AML-193 (cell line): Measurements from ENCODE around the gene SERINC2.

Experiments used
- DNase-seq, 2 experiments: peaks; one replicate each; lab custom pipeline; 2025; lab: John Stamatoyannopoulos, UW

SERINC2 gene

GRCh38 chr1:31434101-31434871 lies 21.3 kb downstream of the SERINC2 start:
- no peak for DNase-seq

DNA sequence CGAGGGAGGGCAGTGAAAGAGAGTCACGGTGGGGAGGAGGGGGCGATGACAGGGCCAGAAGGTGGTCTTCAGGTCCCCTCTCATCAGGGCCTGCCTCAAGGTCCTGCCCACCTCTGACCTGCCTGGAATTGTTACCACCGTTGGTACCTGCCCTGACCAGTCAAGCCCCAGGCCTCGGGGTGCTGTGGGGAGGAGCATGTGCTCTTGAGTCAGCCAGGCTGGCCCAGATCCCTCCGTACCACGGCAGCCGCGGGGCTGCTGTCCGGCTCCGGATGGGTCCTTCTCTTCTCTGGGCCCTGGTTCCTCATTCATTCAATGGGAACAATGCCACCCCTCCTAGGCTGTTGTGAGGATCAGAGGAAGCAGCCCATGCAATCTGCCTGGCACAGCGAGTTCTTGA lies 22.0 kb downstream of the SERINC2 start:
- no peak for DNase-seq

DNA sequence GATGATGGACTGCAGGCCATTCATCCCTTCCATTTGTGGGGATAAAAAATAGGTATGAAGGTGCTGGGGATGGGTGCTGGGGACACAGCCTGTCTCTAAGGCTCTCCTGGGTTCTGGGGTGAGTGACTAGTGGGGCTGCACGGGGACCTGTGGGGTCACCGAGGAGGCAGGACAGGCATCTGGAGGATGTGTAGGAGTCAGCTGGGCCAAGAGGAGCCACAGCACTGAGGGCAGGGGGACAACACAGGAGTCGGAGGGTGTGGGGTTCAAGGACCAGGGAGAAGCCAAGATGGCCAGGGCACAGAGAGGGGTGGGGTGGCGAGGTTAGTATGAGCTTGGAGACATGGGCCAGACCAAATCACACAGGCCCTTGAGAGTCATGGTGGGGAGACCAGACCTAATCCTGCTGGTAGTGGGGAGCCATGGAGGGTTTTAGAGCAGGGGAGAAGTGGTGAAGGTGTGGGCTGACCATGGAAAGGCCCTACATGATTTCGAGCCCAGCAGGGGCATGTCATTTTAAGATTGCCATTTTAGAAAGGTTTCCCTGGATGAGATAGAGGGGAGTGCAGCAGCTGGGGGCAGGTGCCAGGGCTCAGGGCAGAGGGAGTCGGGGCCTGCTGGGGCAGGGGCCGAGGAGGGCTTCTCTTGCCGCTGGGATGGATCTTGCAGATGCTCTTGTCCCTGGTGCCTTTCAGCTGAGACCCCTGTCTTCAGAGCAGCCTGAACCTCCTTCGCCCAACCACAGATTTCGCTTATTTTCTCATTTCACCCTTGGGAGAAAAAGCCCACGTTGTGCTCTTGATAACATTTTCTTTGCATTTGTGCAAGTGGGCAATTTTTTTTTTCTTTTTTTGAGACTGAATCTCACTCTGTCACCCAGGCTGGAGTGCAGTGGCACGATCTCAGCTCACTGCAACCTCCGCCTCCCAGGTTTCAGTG lies 22.7 kb downstream of the SERINC2 start:
- DNase-seq: no peak

DNA sequence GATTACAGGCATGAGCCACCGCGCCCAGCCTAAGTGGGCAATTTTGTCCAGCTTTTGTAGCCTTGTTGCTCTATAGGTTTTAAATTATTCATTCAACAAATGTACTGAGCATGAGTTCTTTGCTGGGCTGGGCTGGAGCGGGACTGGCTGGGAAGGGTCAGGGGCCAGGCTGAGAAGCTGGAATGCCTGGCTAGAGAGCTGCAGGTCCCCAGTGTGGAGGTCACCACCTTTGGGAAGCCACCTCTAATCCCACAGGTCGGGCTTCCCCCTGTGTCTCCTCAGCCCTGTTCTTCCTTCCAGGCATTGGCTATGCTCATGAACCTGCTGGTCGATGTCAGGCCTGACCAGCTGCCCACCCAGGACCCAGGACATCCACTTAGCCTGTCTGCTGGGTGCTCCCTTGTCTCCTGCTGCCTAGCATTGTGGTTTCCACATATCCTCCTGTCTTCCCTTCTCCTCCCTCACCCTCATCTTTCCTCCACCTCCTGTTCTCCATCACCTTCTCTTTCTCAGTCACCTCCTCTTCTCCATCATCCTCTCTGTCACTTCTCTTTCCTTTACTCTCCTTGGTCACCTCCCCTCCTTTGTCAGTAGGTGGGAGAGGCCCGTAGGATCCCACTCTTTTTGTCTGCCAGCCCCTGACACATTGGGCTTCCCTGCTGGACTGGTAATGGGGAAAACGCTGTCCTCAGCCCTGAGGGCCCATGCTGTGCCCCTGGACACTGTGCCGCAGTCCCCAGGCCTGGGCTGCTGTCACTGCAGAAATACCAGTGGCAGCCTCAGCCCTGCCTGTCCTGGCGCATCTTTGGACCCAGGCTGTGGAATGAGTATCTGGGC lies 23.8 kb downstream of the SERINC2 start:
- no peak for DNase-seq

GRCh38 chr1:31437433-31438037 lies 24.5 kb downstream of the SERINC2 start:
- DNase-seq: no peak

GRCh38 chr1:31439276-31439675 lies 26.3 kb downstream of the SERINC2 start:
- DNase-seq: no peak

- no peak for DNase-seq
These were observed 28.1 kb downstream of the SERINC2 start for GRCh38 chr1:31441073-31441472.

- DNase-seq: no peak
These were observed 28.5 kb downstream of the SERINC2 start for GRCh38 chr1:31441558-31441957.

DNA sequence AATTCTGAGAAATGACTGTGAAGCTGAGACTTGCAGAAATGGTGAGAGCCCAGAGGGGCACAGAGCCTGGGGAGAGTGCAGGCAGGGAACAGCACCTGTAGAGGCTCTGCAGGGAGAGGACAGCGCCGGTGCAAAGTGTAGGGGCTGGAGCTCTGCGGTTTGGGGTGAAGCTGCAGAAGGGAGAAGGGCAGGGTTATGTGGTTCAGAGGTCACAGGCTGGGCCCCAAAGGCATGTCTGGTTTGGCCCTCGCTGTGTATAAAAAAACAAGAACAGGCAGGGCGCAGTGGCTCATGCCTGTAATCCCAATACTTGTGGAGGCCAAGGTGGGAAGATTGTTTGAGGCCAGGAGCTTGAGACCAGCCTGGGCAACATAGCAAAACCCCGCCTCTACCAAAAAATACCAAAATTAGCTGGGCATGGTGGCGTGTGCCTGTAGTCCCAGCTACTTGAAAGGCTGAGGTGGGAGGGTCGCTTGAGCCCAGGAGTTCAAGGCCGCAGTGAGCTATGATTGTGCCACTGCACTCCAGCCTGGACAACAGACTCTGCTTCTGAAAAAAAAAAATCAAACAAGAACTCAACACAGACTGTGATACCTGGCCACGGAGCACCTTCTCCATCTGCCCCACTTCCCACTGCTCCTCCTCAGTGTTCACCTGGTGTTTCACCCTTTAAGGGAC lies 29.1 kb downstream of the SERINC2 start:
- DNase-seq: no peak

- no peak for DNase-seq
These were observed 29.6 kb downstream of the SERINC2 start for GRCh38 chr1:31442648-31442994.

- no peak for DNase-seq
These were observed 30.7 kb downstream of the SERINC2 start for GRCh38 chr1:31443673-31444072.

DNA sequence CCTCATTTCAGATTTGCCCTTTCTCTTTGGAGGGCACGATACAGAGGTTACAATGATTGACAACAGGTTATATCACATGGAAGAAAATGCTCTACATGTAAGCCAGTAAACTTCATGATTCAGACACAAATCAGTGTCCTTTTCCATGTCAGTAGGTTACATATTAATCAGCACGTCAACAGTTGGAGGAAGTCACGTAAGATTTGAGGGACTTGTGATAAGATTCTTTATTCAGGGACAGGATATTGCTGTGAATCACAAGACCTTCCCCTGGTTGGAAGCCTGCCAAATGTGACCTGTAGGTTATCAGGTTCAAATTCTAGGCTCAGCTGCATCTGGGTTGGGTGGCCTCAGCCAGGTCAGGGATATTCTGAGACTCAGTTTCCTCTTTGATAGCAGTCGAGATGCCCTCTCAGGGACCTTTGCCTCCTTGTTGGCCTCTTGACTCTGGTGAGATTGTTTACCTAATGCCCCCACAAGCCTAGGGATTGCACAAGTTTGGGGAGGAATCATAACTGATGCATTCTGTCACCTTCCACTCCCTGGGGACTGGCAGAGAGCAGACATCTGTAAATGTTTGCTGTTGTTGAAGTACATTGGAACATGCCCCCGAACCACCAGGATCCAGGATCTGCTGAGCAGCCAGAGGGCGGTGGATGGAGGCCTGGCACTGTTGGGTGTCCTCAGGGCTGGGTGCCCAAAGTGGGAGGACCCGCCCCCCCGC lies 31.9 kb downstream of the SERINC2 start:
- no peak for DNase-seq

GRCh38 chr1:31445951-31446350 lies 32.9 kb downstream of the SERINC2 start:
- DNase-seq: peak; percentile 77 to 81

GRCh38 chr1:31447210-31447609 lies 34.2 kb downstream of the SERINC2 start:
- no peak for DNase-seq

- no peak for DNase-seq
These were observed 40.5 kb downstream of the SERINC2 start for GRCh38 chr1:31453384-31454079.

DNA sequence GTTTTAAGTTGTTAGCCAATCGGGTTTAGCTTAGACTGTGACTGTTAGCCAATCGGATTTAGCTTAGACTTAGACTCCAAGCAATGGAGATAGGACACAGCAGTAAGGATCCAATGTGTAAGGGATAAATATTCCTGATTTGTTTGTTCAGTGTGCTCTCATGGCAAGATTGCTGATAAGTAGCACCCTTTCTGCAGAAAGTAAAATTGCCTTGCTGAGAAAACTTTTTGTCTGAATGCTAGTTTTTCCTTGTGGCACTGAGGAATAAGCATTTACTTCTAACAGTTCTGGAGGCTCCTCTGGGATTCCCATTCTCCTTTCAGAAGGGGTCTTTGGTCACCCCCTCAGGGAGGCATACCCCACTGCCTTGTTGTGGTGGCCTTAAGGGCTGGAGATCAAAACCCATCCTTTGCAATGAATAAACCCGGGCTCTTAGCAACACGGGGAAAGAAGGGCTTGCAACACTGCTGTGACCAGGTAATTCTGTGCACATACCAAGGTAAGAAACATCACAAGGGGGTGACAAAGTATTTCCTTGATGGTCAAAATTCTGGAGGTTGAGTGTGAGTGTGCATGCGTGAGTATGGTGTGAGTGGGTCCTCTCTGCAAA lies 45.4 kb downstream of the SERINC2 start:
- DNase-seq: no peak

- DNase-seq: peak in 1 of 2 experiments; percentile 3
These were observed 47.0 kb downstream of the SERINC2 start for GRCh38 chr1:31460027-31460426.

- DNase-seq: no peak
These were observed 54.1 kb downstream of the SERINC2 start for GRCh38 chr1:31467005-31467674.

GRCh38 chr1:31470794-31471315 lies 57.8 kb downstream of the SERINC2 start:
- DNase-seq: no peak
